HL-60 (cell line): ENCODE data around the gene KCNE4.

Experiments
- CTCF ChIP-seq: IDR thresholded peaks from one replicate; pipeline ENCODE4 v1.5.1; 2011; ENCODE audit warnings: low read length, control low read depth, inconsistent platforms; ENCODE audit not compliant: insufficient read depth
- GABPA ChIP-seq: IDR thresholded peaks from 2 replicates; pipeline ENCODE4 v1.6.1; 2012; ENCODE audit warnings: low read depth
- POLR2AphosphoS5 ChIP-seq: IDR thresholded peaks from 2 replicates; pipeline ENCODE4 v1.6.1; 2012; ENCODE audit warnings: low read depth
- REST ChIP-seq: IDR thresholded peaks from 2 replicates; pipeline ENCODE4 v1.6.1; 2012; ENCODE audit warnings: low read depth; ENCODE audit not compliant: insufficient replicate concordance
- SPI1 ChIP-seq: IDR thresholded peaks from 2 replicates; pipeline ENCODE4 v1.6.1; 2012; ENCODE audit warnings: low read depth, mild to moderate bottlenecking, borderline replicate concordance

GRCh38 chr2:223056701-223057418 lies 4.9 kb downstream of the KCNE4 start:
- no peak for TF ChIP-seq CTCF
- no peak for TF ChIP-seq REST
- no peak for TF ChIP-seq POLR2AphosphoS5
- no peak for TF ChIP-seq GABPA
- TF ChIP-seq SPI1, result no peak
